Muscle of arm (tissue), 12 donors: ENCODE data around the gene FXYD3. TPM values are rescaled to one million over a fixed set of nuclear protein-coding genes. Genes with fewer than 3 reads are reported as not detected.

ENCODE experiments used
- DNase-seq: peaks from one replicate; pipeline ENCODE4 v3.0.0-alpha.2; 2013
- polyA plus RNA-seq, 12 donors: library from polyadenylated mRNA; unstranded; fragments of 120-200 nt; gene quantifications; one replicate each; pipeline ENCODE4 v1.2.1, GENCODE V29; 2013; ENCODE audit not compliant: insufficient read length in 12 of 12

FXYD3 gene
- polyA plus RNA-seq, 12 donors: 0.26 to 316 (median 1.2) TPM; not detected in 2

GRCh38 chr19:35157431-35157830, 41.8 kb downstream of the FXYD3 start:
- DNase-seq: no peak

- no peak for DNase-seq
Observed at GRCh38 chr19:35159606-35160005, 44.0 kb downstream of the FXYD3 start.

- no peak for DNase-seq
Observed at GRCh38 chr19:35160629-35161433, 45.2 kb downstream of the FXYD3 start.

GRCh38 chr19:35161434-35161743, 45.8 kb downstream of the FXYD3 start:
- DNase-seq: no peak

GRCh38 chr19:35162471-35163326, 47.1 kb downstream of the FXYD3 start:
- no peak for DNase-seq

- no peak for DNase-seq
Observed at GRCh38 chr19:35164418-35164817, 48.8 kb downstream of the FXYD3 start.

GRCh38 chr19:35165200-35166058, 49.8 kb downstream of the FXYD3 start:
- DNase-seq: no peak

- no peak for DNase-seq
Observed at GRCh38 chr19:35166100-35167063, 50.8 kb downstream of the FXYD3 start.

GRCh38 chr19:35167251-35168119, 51.9 kb downstream of the FXYD3 start:
- DNase-seq: no peak

- no peak for DNase-seq
Observed at GRCh38 chr19:35168196-35168595, 52.6 kb downstream of the FXYD3 start.

GRCh38 chr19:35169221-35169995, 53.8 kb downstream of the FXYD3 start:
- no peak for DNase-seq

- DNase-seq: no peak
Observed at GRCh38 chr19:35170359-35171061, 54.9 kb downstream of the FXYD3 start.

- no peak for DNase-seq
Observed at GRCh38 chr19:35171730-35172129, 56.1 kb downstream of the FXYD3 start.

Other genes with a start within 250 kb of the FXYD3 start
- gene ZNF30, start 188.9 kb upstream of the FXYD3 start, polyA plus RNA-seq: 1 to 10 TPM in 10 of 12 donors, not detected in 2; 3.3 to 7.3 (median 4.0) TPM
- gene ZNF792, start 151.6 kb upstream of the FXYD3 start, polyA plus RNA-seq: 1 to 10 TPM in 10 of 12 donors, not detected in 2; 2.5 to 3.8 (median 3.2) TPM
- gene GRAMD1A, start 115.5 kb upstream of the FXYD3 start, polyA plus RNA-seq: 10 to 100 TPM in 11 of 12 donors, not detected in 1; 30.1 to 70.3 (median 37.0) TPM
- gene SCN1B, start 85.4 kb upstream of the FXYD3 start, polyA plus RNA-seq: 1 to 10 TPM in 11 of 12 donors, not detected in 1; 2.1 to 7.4 (median 5.4) TPM
- 10 to 100 TPM in 1 of 12 donors, 1 to 10 TPM in 2, under 1 TPM in 7, not detected in 2; 0.11 to 57.4 (median 0.41) TPM for gene HPN, start 74.1 kb upstream of the FXYD3 start, polyA plus RNA-seq
- 10 to 100 TPM in 7 of 12 donors, 1 to 10 TPM in 4, not detected in 1; 8.0 to 14.6 (median 12.0) TPM for gene LGI4, start 19.2 kb downstream of the FXYD3 start, polyA plus RNA-seq
- gene FXYD1, start 23.0 kb downstream of the FXYD3 start, polyA plus RNA-seq: 100 to 1,000 TPM in 11 of 12 donors, not detected in 1; 102 to 315 (median 204) TPM
- gene FXYD7, start 27.4 kb downstream of the FXYD3 start, polyA plus RNA-seq: 1 to 10 TPM in 5 of 12 donors, under 1 TPM in 5, not detected in 2; 0.53 to 2.2 (median 1.1) TPM
- gene FXYD5, start 38.9 kb downstream of the FXYD3 start, polyA plus RNA-seq: 10 to 100 TPM in 11 of 12 donors, not detected in 1; 15.6 to 81.8 (median 18.8) TPM
- gene FAM187B, start 112.9 kb downstream of the FXYD3 start, polyA plus RNA-seq: not detected
- 10 to 100 TPM in 3 of 12 donors, 1 to 10 TPM in 8, not detected in 1; 1.9 to 27.8 (median 5.0) TPM for gene LSR, start 133.2 kb downstream of the FXYD3 start, polyA plus RNA-seq
- gene USF2, start 153.1 kb downstream of the FXYD3 start, polyA plus RNA-seq: 100 to 1,000 TPM in 6 of 12 donors, 10 to 100 TPM in 5, not detected in 1; 91.0 to 157 (median 104) TPM
- under 1 TPM in 6 of 12 donors, not detected in 6; 0.09 to 0.32 (median 0.14) TPM for gene HAMP, start 166.7 kb downstream of the FXYD3 start, polyA plus RNA-seq
- 1 to 10 TPM in 2 of 12 donors, under 1 TPM in 6, not detected in 4; 0.11 to 1.3 (median 0.37) TPM for gene MAG, start 176.3 kb downstream of the FXYD3 start, polyA plus RNA-seq
- gene CD22, start 213.4 kb downstream of the FXYD3 start, polyA plus RNA-seq: 1 to 10 TPM in 3 of 12 donors, under 1 TPM in 7, not detected in 2; 0.34 to 7.6 (median 0.60) TPM
- under 1 TPM in 1 of 12 donors, not detected in 11; 0.12 TPM for gene FFAR1, start 232.1 kb downstream of the FXYD3 start, polyA plus RNA-seq
- under 1 TPM in 5 of 12 donors, not detected in 7; 0.09 to 0.32 (median 0.13) TPM for gene FFAR3, start 242.6 kb downstream of the FXYD3 start, polyA plus RNA-seq